Mesodermal cell (in vitro differentiated cells): ENCODE results near the gene RAP1GAP.

Experiments used
- H3K27ac ChIP-seq: 2 replicates; pipeline ENCODE4 v1.7.0; 2013; ENCODE audit warnings: mild to moderate bottlenecking, low read depth, low read length, moderate library complexity; ENCODE audit not compliant: severe bottlenecking
- H3K36me3 ChIP-seq: 2 replicates; pipeline ENCODE4 v1.7.1; 2013; ENCODE audit warnings: mild to moderate bottlenecking, low read length, moderate library complexity; ENCODE audit not compliant: control insufficient read depth, insufficient read depth
- H3K4me1 ChIP-seq: one replicate; pipeline ENCODE4 v1.7.1; 2013; ENCODE audit warnings: mild to moderate bottlenecking, low read length; ENCODE audit not compliant: insufficient read depth, control insufficient read depth, poor library complexity, severe bottlenecking
- H3K4me3 ChIP-seq: 2 replicates; pipeline ENCODE4 v1.7.0; 2013; ENCODE audit warnings: low read length, control low read depth, mild to moderate bottlenecking; ENCODE audit not compliant: insufficient read depth, poor library complexity, severe bottlenecking; ENCODE audit errors: extremely low read depth
- H3K9me3 ChIP-seq: 2 replicates; pipeline ENCODE4 v1.7.1; 2013; ENCODE audit warnings: mild to moderate bottlenecking, low read length, moderate library complexity; ENCODE audit not compliant: control insufficient read depth
- WGBS, 2 experiments: methylation state at CpG; one replicate each; pipeline ENCODE4 v1.1.5; 2013; ENCODE audit warnings: missing lambda C conversion rate in 2 of 2; ENCODE audit not compliant: insufficient coverage in 2 of 2; 5-methylcytosine and 5-hydroxymethylcytosine counted together

The RAP1GAP gene

DNA sequence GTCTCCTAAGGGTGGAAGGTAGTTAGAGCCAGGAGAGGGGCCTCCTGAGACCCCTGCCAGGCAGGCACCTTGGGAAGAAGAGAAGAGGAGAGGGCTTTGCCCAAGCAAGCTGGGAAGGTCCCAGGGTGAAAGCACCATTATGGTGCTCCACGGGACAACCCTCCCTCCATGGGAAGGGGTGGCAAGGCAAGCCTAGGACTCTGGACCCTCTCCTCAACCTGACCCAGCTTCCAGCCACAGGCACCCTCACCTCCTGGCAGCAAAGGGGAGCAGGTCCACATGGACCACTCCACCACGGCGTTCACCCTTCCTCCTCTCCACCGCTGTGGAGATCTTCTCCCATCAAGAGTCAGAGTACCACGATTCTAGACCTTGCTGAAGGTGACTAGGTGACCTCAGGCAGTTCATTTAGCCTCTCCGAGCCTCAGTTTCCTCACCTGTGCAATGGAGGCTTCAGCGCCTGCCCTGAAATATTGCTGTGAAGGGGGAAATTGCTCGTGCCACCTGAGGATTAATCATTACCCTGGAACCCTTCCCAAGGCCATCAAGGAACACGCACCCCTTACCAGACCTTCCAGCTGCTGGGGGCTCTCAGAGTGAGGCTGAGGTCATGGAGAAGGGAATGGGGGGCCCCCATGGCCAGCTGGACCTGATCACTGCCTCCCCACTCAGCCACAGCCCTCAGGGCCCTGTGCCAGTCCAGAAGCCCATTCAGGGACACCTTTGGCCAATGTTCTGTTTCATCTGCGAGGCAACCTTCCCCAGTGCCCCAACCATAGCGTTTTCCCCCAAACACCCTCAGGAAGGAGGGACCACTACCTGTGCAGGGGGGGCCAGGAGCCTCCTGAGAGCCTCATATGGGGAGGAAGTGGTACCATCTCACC lies 1.6 kb downstream of the RAP1GAP start:
- peaks cover 8% of the 10 kb centered on the region for H3K4me1 ChIP-seq
- H3K9me3 ChIP-seq: no peaks in the 10 kb centered on the region
- no peak overlapping the region for H3K27ac ChIP-seq
- 93 to 100% methylated on average over 4 to 7 of the region's 11 CpGs for WGBS, 2 experiments
- H3K4me3 ChIP-seq: no peak overlapping the region
- no peaks in the 10 kb centered on the region for H3K36me3 ChIP-seq

DNA sequence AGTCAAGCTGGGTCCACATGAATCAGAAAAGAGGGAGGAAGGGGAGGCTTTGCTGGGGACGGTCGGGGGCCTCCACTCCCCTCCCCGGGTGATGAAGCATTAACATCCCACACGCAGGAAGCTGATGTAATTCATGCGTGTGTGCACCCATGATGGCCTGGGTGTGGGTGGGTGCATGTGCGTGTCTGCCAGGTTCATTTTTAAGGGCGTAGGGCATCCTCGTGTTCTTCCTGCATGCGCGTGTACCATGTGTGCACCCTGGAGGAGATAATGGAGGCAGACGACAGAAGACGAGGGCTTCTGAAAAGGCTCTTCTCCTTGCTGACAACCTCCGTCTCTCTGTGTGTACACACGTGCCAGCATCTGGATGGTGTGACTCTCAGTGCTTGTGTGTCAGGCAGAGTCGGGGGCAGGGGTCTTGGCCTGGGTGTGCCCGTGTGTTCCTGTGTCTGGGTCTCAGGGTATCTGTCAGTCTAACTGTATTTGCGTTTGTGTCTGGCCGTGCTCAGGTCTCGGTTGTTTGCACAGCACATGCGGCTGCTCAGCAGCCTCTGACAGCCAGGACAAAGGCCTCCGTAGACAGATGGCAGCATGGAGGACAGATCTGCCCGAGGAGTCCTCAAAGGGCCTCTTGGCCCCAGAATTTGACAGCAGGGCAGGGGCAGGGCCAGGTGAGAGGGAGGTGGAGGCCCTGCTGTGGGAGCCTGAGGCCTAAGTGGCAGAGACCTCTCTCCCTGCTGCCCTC lies 2.4 kb downstream of the RAP1GAP start:
- H3K27ac ChIP-seq: no peak overlapping the region
- peaks cover 8% of the 10 kb centered on the region for H3K4me1 ChIP-seq
- 81 to 87% methylated on average over 21 to 22 of the region's 22 CpGs for WGBS, 2 experiments
- H3K9me3 ChIP-seq: no peaks in the 10 kb centered on the region
- H3K4me3 ChIP-seq: no peak overlapping the region
- no peaks in the 10 kb centered on the region for H3K36me3 ChIP-seq

DNA sequence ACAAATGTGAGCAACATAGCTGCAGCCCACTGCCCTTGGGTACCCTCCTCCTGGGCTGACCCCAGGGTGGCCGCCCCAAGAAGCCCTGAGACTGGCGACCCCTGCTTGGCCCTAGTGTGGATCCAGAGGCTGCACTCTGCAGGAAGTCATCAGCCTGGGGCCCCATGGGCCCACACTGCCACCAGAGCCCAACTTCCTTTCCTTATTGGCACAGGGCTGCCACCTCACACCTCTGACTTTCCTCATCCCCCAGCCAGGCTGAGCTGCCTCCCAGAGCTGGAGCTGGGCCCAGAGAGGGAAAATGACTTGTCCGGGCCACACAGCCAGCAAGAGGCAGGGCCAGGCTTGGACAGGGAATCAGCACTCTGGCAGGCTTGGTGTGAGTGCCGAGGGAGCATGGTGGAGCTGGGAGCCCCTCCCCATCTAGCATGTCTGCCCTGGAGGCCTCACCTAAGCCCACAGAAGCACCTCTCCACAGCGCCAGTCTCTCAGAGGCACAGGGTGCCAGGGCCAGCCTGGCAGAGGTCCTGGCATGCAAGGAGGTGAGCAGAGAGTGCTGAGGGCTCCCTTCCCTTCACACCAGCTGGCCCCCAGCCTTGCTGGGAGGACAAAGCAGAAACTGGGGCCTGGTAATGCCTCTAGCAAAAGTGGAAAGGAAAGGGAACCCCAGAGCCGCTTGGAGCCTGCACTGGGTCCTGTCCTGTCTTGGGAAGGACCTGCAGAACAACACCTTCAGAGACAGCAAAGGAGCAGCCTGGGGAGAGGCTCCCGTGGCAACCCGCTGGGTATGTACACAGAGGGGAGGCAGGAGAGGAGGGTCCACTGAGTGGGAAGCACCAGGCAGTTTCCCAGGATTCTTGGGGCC lies 3.2 kb downstream of the RAP1GAP start:
- Histone ChIP-seq H3K4me1 (peaks cover 8% of the 10 kb centered on the region), H3K4me3 (no peak overlapping the region), H3K9me3 (no peaks in the 10 kb centered on the region), H3K27ac (no peak overlapping the region), H3K36me3 (no peaks in the 10 kb centered on the region)
- 75 to 83% methylated on average over 6 to 7 of the region's 8 CpGs for WGBS, 2 experiments

- WGBS, 2 experiments: 87 to 89% methylated on average over 7 to 8 of the region's 10 CpGs
- Histone ChIP-seq H3K36me3 (no peaks in the 10 kb centered on the region), H3K4me3 (no peak overlapping the region), H3K4me1 (peaks cover 8% of the 10 kb centered on the region), H3K27ac (no peak overlapping the region), H3K9me3 (no peaks in the 10 kb centered on the region)
Observed at GRCh38 chr1:21664806-21665588, 4.2 kb downstream of the RAP1GAP start.

- H3K4me3 ChIP-seq: no peak overlapping the region
Observed at GRCh38 chr1:21663951-21664805, 5.0 kb downstream of the RAP1GAP start.

DNA sequence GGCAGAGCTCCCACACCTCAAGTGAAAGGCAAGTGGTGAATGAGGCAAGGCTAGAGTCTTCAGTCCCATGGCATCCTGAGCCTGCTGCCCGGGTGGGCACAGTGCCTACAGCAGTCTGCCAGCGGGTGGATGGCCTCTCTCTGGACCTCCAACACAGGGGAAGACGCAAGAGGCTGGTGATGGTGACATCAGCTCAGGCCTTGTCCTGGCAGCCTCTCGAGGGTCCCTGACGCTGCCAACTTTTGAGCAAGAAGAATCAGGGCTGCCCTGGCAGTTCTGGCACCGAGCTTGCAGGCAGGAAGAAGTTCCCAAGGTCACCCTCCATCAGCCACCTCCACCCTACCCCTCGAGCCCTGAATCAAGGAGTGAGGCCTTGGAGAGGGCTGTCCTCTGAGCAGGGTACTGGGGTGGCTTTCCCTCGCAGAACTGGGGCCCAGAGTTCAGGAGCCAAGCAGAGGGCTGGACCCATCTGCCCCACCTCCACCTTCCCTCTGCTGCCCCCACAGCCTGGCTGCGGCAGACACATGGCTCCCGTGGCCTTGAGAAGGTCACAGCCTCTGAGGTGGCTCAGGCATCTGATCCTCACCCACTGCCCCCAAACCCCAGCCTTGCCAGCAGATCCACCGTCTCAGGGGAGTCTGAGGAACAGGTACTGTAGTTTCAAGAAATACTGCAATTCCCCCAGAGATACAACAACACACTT lies 5.8 kb downstream of the RAP1GAP start:
- 80 to 92% methylated on average over 6 to 7 of the region's 11 CpGs for WGBS, 2 experiments
- H3K27ac ChIP-seq: no peak overlapping the region
- H3K36me3 ChIP-seq: no peaks in the 10 kb centered on the region
- no peaks in the 10 kb centered on the region for H3K9me3 ChIP-seq
- no peaks in the 10 kb centered on the region for H3K4me1 ChIP-seq
- no peak overlapping the region for H3K4me3 ChIP-seq

More at GRCh38 chr1:21663951-21664805, 5.0 kb downstream of the RAP1GAP start:
- peaks cover 3% of the 10 kb centered on the region for H3K4me1 ChIP-seq
- no peaks in the 10 kb centered on the region for H3K36me3 ChIP-seq
- WGBS, 2 experiments: 78 to 79% methylated on average over 9 to 14 of the region's 16 CpGs
- no peak overlapping the region for H3K27ac ChIP-seq
- H3K9me3 ChIP-seq: no peaks in the 10 kb centered on the region

GRCh38 chr1:21662426-21663247 lies 6.5 kb downstream of the RAP1GAP start:
- no peaks in the 10 kb centered on the region for H3K9me3 ChIP-seq
- 50 to 85% methylated on average over 1 to 4 of the region's 6 CpGs for WGBS, 2 experiments
- no peak overlapping the region for H3K27ac ChIP-seq
- no peaks in the 10 kb centered on the region for H3K36me3 ChIP-seq
- H3K4me1 ChIP-seq: no peaks in the 10 kb centered on the region
- H3K4me3 ChIP-seq: no peak overlapping the region

DNA sequence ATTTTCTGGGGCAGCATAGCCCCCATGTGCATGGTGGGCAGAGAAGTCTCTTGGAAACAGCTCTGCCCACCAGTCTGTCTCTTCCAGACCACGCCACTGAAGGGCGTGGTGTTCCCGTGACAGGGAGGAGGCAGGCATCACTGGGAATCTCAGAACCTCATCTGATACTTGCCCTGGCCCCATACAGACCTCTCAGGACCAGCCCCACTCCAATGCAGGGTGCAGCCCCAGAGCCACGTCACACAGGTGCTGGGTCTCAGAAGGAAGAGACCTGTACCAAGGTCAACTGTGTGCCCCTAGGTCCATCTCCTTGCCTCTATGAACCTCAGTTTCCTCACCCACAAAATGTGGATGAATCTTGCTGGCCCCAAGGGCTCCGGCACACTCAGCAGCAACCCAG lies 7.3 kb downstream of the RAP1GAP start:
- H3K36me3 ChIP-seq: no peaks in the 10 kb centered on the region
- H3K27ac ChIP-seq: no peak overlapping the region
- 83 to 90% methylated on average over 4 to 5 of the region's 5 CpGs for WGBS, 2 experiments
- no peaks in the 10 kb centered on the region for H3K4me1 ChIP-seq
- no peak overlapping the region for H3K4me3 ChIP-seq
- H3K9me3 ChIP-seq: no peaks in the 10 kb centered on the region
